ENCODE measurements around the gene RNF224. TPM values are rescaled to one million over a fixed set of nuclear protein-coding genes. Genes with fewer than 3 reads are reported as not detected.

RNF224 gene
- total and polyA plus RNA-seq, 2 of the 13 experiments (the other 11 are each of a cell fraction or from before 2014, with no cell fraction given) = 0.09 TPM; not detected in 1

- no peak for TF ChIP-seq ZNF20 (CRISPR knock-in tag; IDR thresholded peaks at IDR 0.05)
- no peak for TF ChIP-seq IKZF1 (IDR thresholded peaks at IDR 0.05)
- TF ChIP-seq ZNF329 (CRISPR knock-in tag; IDR thresholded peaks at IDR 0.05; ENCODE audit: low read depth) = peak; percentile 73; the same call in 1 of the 2 replicates
- TF ChIP-seq ZNF317 (CRISPR knock-in tag; IDR thresholded peaks at IDR 0.05) = no peak
- TF ChIP-seq ZNF607 (CRISPR knock-in tag; IDR thresholded peaks at IDR 0.05; ENCODE audit: borderline replicate concordance) = peak; percentile 93
- TF ChIP-seq ZNF574 (CRISPR knock-in tag; IDR thresholded peaks at IDR 0.05) = peak; percentile 63; the same call in 1 of the 2 replicates
- TF ChIP-seq MTF2 (CRISPR knock-in tag; IDR thresholded peaks at IDR 0.05; ENCODE audit: borderline replicate concordance) = no peak
- TF ChIP-seq, protein P1, sequence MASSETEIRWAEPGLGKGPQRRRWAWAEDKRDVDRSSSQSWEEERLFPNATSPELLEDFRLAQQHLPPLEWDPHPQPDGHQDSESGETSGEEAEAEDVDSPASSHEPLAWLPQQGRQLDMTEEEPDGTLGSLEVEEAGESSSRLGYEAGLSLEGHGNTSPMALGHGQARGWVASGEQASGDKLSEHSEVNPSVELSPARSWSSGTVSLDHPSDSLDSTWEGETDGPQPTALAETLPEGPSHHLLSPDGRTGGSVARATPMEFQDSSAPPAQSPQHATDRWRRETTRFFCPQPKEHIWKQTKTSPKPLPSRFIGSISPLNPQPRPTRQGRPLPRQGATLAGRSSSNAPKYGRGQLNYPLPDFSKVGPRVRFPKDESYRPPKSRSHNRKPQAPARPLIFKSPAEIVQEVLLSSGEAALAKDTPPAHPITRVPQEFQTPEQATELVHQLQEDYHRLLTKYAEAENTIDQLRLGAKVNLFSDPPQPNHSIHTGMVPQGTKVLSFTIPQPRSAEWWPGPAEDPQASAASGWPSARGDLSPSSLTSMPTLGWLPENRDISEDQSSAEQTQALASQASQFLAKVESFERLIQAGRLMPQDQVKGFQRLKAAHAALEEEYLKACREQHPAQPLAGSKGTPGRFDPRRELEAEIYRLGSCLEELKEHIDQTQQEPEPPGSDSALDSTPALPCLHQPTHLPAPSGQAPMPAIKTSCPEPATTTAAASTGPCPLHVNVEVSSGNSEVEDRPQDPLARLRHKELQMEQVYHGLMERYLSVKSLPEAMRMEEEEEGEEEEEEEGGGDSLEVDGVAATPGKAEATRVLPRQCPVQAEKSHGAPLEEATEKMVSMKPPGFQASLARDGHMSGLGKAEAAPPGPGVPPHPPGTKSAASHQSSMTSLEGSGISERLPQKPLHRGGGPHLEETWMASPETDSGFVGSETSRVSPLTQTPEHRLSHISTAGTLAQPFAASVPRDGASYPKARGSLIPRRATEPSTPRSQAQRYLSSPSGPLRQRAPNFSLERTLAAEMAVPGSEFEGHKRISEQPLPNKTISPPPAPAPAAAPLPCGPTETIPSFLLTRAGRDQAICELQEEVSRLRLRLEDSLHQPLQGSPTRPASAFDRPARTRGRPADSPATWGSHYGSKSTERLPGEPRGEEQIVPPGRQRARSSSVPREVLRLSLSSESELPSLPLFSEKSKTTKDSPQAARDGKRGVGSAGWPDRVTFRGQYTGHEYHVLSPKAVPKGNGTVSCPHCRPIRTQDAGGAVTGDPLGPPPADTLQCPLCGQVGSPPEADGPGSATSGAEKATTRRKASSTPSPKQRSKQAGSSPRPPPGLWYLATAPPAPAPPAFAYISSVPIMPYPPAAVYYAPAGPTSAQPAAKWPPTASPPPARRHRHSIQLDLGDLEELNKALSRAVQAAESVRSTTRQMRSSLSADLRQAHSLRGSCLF (CRISPR knock-in tag; IDR thresholded peaks at IDR 0.05; ENCODE audit: borderline replicate concordance) = 0 out of 2 replicates have a peak, but pooled peaks have one; percentile 66
- 0 out of 2 replicates have a peak, but pooled peaks have one; percentile 63 for TF ChIP-seq SATB2 (CRISPR knock-in tag; IDR thresholded peaks at IDR 0.05)
- peak; percentile 45 for TF ChIP-seq E2F5 (CRISPR knock-in tag; conservative IDR thresholded peaks at IDR 0.05)
- peak; percentile 99 for TF ChIP-seq PBX2 (CRISPR knock-in tag; IDR thresholded peaks at IDR 0.05)
- no peak for TF ChIP-seq MAFG (CRISPR knock-in tag; IDR thresholded peaks at IDR 0.05)
- TF ChIP-seq ZNF441 (CRISPR knock-in tag; IDR thresholded peaks at IDR 0.05; ENCODE audit: borderline replicate concordance) = 0 out of 2 replicates have a peak, but pooled peaks have one; percentile 56
- no peak; the same call in 1 of the 2 replicates for TF ChIP-seq ZNF431 (CRISPR knock-in tag; IDR thresholded peaks at IDR 0.05; ENCODE audit: borderline replicate concordance, low read depth)
- TF ChIP-seq ZNF674 (CRISPR knock-in tag; IDR thresholded peaks at IDR 0.05; ENCODE audit: low read depth) = 0 out of 2 replicates have a peak, but pooled peaks have one; percentile 52
- TF ChIP-seq YEATS4 (CRISPR knock-in tag; IDR thresholded peaks at IDR 0.05; ENCODE audit: borderline replicate concordance) = 0 out of 2 replicates have a peak, but pooled peaks have one; percentile 7
- no peak for TF ChIP-seq ZSCAN20 (CRISPR knock-in tag; IDR thresholded peaks at IDR 0.05; ENCODE audit: borderline replicate concordance)
- TF ChIP-seq ZMYM3 (CRISPR knock-in tag; IDR thresholded peaks at IDR 0.05) = no peak
- TF ChIP-seq ZNF790 (CRISPR knock-in tag; IDR thresholded peaks at IDR 0.05; ENCODE audit: borderline replicate concordance) = no peak
- 0 out of 2 replicates have a peak, but pooled peaks have one; percentile 4 for TF ChIP-seq ZFAT (CRISPR knock-in tag; conservative IDR thresholded peaks at IDR 0.05)
Observed at GRCh38 chr9:137240841-137241489, 13.7 kb downstream of the RNF224 start, which contains the start of gene TUBB4B (continued).
